Measurements from ENCODE around the gene ACP5.
"Not testable (repeated sequence)": the region's sequence is repeated elsewhere in the genome, so short reads cannot be mapped to it uniquely, and the experiment has no call there.

ACP5 gene

GRCh38 chr19:11580116-11580515 lies 2.7 kb upstream of the ACP5 start:
- in situ Hi-C loops (cut with MboI; ENCODE audit: low sequenced_read_pairs): no loop called here

- in situ Hi-C loops (cut with MboI; ENCODE audit: low sequenced_read_pairs): no loop called here
Observed at GRCh38 chr19:11578258-11579142, 1.1 kb upstream of the ACP5 start.

- in situ Hi-C loops (cut with MboI; ENCODE audit: low sequenced_read_pairs): no loop called here
Observed at GRCh38 chr19:11576227-11576626, 1.2 kb downstream of the ACP5 start.

GRCh38 chr19:11574689-11575088 lies 2.8 kb downstream of the ACP5 start:
- in situ Hi-C loops (cut with MboI; ENCODE audit: low sequenced_read_pairs): no loop called here

- in situ Hi-C loops (cut with MboI; ENCODE audit: low sequenced_read_pairs): not testable (repeated sequence)
Observed at GRCh38 chr19:11573763-11574162, 3.7 kb downstream of the ACP5 start.

- in situ Hi-C loops (cut with MboI; ENCODE audit: low sequenced_read_pairs): not testable (repeated sequence)
Observed at GRCh38 chr19:11573354-11573753, 4.1 kb downstream of the ACP5 start.

- in situ Hi-C loops (cut with MboI; ENCODE audit: low sequenced_read_pairs): no loop called here
Observed at GRCh38 chr19:11570039-11570462, 7.4 kb downstream of the ACP5 start.

- in situ Hi-C loops (cut with MboI; ENCODE audit: low sequenced_read_pairs): no loop called here
Observed at GRCh38 chr19:11566164-11566563, 11.3 kb downstream of the ACP5 start.

- in situ Hi-C loops (cut with MboI; ENCODE audit: low sequenced_read_pairs): not testable (repeated sequence)
Observed at GRCh38 chr19:11565649-11565980, 11.8 kb downstream of the ACP5 start.

GRCh38 chr19:11564082-11564807 lies 13.2 kb downstream of the ACP5 start:
- in situ Hi-C loops (cut with MboI; ENCODE audit: low sequenced_read_pairs): not testable (repeated sequence)

- in situ Hi-C loops (cut with MboI; ENCODE audit: low sequenced_read_pairs): no loop called here
Observed at GRCh38 chr19:11563532-11563931, 13.9 kb downstream of the ACP5 start.

GRCh38 chr19:11560404-11561051 lies 16.9 kb downstream of the ACP5 start:
- in situ Hi-C loops (cut with MboI; ENCODE audit: low sequenced_read_pairs): no loop called here

- in situ Hi-C loops (cut with MboI; ENCODE audit: low sequenced_read_pairs): no loop called here
Observed at GRCh38 chr19:11558881-11559828, 18.3 kb downstream of the ACP5 start, which contains the start of gene ELOF1. Gene ELOF1 (minus strand): TSS chr19:11559230. CDS start chr19:11554347, 4,883 bp downstream.

GRCh38 chr19:11556634-11557420 lies 20.6 kb downstream of the ACP5 start:
- in situ Hi-C loops (cut with MboI; ENCODE audit: low sequenced_read_pairs): no loop called here

- in situ Hi-C loops (cut with MboI; ENCODE audit: low sequenced_read_pairs): no loop called here
Observed at GRCh38 chr19:11555246-11555645, 22.2 kb downstream of the ACP5 start.

GRCh38 chr19:11554160-11554559 lies 23.3 kb downstream of the ACP5 start:
- in situ Hi-C loops (cut with MboI; ENCODE audit: low sequenced_read_pairs): no loop called here

GRCh38 chr19:11552666-11553372 lies 24.6 kb downstream of the ACP5 start:
- in situ Hi-C loops (cut with MboI; ENCODE audit: low sequenced_read_pairs): no loop called here

- in situ Hi-C loops (cut with MboI; ENCODE audit: low sequenced_read_pairs): no loop called here
Observed at GRCh38 chr19:11551603-11552235, 25.7 kb downstream of the ACP5 start.

GRCh38 chr19:11550265-11550664 lies 27.2 kb downstream of the ACP5 start:
- in situ Hi-C loops (cut with MboI; ENCODE audit: low sequenced_read_pairs): no loop called here
